HG03378 (cell line): ENCODE results near the gene TSBP1.

Experiments
- ATAC-seq: cut with Tn5 transposase; IDR thresholded peaks from one replicate; pipeline ENCODE4 v1.9.1; 2021; ENCODE audit warnings: mild to moderate bottlenecking, moderate library complexity; ENCODE audit not compliant: unreplicated experiment

Gene TSBP1, protein sequence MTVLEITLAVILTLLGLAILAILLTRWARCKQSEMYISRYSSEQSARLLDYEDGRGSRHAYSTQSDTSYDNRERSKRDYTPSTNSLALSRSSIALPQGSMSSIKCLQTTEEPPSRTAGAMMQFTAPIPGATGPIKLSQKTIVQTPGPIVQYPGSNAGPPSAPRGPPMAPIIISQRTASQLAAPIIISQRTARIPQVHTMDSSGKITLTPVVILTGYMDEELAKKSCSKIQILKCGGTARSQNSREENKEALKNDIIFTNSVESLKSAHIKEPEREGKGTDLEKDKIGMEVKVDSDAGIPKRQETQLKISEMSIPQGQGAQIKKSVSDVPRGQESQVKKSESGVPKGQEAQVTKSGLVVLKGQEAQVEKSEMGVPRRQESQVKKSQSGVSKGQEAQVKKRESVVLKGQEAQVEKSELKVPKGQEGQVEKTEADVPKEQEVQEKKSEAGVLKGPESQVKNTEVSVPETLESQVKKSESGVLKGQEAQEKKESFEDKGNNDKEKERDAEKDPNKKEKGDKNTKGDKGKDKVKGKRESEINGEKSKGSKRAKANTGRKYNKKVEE

DNA sequence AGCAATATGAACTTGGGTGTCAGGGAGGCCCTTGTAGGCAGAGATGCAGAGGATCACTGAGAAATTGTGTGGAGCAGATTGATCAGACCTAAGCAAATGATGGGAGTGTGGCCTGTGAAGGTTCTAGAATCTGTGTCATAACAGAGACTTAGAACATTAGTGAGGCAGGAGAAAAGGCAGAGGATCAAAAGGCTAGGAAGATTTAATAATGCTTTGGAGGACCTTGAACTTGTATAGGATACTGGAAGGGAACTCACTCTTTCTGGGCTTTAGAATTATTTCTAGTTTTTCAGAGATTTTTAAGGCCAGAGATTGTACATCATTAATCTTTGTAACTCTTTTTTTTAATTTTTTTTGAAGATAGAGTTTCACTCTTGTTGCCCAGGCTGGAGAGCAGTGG lies at the start of gene TSBP1:
Gene TSBP1, minus strand, starts transcription at position 101 of the 400 bp plus-strand sequence. CDS start 197 bp downstream, outside the sequence.
- no peak for ATAC-seq

DNA sequence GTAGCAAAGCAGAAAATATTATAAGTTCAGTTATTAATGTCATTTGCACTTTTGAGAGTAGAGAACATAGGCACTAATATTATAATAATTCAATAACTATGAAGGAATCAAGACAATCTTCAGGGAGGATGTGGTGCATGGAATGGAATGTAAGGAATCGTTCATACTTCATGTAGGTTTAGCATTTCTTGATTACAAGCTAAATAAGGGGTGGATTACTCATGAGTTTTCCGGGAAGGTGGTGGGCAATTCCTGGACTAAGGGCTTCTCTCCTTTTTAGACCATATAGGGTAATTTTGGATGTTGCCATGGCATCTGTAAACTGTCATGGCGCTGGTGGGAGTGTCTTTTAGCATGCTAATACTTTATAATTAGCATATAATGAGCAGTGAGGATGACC lies 44.3 kb upstream of the TSBP1 start:
- no peak for ATAC-seq

DNA sequence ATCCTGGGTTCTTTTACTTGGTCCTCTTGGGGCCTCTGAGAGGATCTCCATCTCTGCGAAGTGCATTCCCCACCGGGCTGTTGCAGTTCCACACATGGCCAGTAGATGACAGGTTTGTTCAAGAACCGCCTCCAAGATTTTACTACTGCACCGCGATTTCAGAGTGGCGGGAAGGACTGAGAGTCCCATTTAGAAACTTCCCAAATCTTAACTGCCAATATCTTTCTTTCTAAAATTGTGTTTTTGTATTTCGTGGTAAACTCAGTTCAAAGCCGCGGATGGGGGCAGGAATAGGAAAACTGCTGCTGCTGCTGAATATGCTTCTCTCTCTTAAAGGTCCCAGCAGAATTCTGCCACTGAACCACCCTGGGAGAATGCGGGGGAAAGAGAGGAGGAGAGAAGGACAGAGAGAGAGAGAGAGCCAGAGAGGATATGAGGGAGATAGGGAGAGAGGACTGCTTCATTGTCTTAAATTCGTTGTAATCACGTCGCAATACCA lies 43.9 kb upstream of the TSBP1 start:
- ATAC-seq, result no peak

GRCh38 chr6:32413427-32414047 lies 41.8 kb upstream of the TSBP1 start:
- ATAC-seq, result no peak

- ATAC-seq, result no peak
Observed at GRCh38 chr6:32411566-32412327, 40.0 kb upstream of the TSBP1 start.

- no peak for ATAC-seq
Observed at GRCh38 chr6:32410906-32411305, 39.2 kb upstream of the TSBP1 start.

DNA sequence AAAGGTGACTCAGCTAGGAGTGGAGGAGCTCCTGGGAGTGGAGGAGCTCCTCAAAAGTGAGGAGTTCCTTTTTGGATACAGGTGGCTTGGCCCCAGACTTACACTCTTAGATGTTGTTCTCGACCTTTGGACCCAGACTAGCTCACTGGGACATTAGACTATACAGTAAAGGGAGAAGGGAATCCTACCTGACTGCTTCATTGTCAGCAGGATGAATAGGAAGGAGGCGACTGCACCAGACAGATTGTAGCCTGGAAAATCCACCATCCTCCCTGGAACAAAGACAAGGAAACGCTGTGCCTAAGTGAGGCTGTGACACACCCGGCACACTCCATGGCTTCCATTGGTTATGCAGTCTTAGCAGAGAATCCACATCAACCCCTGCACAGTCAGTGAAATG lies 35.2 kb upstream of the TSBP1 start, which contains the start of gene BTNL2:
Gene BTNL2, minus strand, starts transcription at position 325 of the 400 bp plus-strand sequence. Its CDS starts 58 bp downstream, at position 267.
- ATAC-seq, result no peak

DNA sequence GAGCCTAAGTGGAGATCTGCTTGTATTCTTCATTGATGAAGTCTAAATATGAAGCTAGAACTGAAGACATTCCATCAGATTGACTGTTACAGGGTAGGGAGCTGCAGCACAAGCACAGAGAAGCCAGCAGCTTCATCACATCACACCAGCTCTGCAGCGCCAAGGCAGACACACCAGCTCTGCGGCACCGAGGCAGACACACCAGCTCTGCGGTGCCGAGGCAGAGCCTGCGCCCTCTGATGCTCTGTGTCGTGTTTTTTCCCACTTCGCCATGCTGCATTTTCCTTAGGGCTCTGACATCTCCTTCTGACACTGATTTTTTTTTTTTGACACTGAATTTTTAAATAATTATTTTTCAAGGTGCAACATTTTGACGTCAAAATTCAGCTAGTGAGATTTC lies 34.5 kb upstream of the TSBP1 start:
- no peak for ATAC-seq

- no peak for ATAC-seq
Observed at GRCh38 chr6:32405656-32406055, 34.0 kb upstream of the TSBP1 start.

- ATAC-seq, result no peak
Observed at GRCh38 chr6:32402812-32403211, 31.1 kb upstream of the TSBP1 start.

DNA sequence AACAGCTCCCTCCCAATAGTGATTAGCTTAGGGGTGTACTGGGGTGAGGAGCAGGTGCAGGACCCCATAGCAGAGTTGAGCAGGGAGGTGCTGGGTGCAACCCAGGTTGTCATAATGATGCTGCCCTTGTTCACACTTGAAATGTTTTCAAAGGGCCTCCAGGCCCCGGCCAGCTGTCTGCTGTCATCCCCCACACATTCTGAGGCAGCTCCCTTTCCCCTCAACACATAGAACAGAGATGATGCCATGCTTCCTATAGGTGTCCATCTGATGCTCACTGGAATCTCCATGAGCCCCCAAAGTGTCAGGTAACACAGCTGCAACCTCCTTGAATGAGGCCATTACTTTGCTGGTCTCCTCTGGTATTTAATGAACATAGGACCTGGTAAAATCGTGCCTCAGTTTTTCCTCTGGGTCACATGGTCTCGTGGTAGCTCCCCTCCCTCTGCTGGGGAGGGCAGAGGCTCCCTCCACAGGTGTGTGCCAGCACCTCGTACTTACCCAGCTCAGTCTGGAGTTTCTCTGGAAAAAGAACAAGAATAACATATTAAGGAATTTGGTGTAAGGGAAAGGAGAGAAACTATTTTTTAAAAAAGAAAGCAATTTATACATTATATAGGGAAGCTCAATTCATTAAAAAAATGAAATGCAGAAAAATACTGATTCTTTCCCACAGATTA lies 29.7 kb upstream of the TSBP1 start:
- ATAC-seq, result no peak

GRCh38 chr6:32397252-32397920 lies 25.7 kb upstream of the TSBP1 start:
- peak; percentile 70 for ATAC-seq

DNA sequence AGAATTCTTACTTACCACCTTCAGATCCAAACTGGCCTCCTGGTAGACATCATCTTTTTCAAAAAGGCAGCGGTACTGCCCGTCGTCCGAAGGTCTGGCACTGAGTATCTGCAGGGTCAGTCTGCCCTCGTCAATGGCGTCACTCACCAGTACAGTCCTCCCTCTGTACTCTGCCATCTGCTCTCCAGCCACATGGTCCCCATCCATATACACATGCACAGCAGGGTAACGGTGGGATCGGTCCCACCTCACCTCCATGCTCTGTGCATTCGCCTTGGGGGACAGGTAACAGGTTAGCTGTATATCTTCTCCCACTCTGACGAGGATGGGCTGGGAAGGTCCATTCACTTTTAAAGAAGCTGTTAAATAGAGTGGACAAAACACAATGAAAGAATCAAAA lies 24.3 kb upstream of the TSBP1 start:
- no peak for ATAC-seq

DNA sequence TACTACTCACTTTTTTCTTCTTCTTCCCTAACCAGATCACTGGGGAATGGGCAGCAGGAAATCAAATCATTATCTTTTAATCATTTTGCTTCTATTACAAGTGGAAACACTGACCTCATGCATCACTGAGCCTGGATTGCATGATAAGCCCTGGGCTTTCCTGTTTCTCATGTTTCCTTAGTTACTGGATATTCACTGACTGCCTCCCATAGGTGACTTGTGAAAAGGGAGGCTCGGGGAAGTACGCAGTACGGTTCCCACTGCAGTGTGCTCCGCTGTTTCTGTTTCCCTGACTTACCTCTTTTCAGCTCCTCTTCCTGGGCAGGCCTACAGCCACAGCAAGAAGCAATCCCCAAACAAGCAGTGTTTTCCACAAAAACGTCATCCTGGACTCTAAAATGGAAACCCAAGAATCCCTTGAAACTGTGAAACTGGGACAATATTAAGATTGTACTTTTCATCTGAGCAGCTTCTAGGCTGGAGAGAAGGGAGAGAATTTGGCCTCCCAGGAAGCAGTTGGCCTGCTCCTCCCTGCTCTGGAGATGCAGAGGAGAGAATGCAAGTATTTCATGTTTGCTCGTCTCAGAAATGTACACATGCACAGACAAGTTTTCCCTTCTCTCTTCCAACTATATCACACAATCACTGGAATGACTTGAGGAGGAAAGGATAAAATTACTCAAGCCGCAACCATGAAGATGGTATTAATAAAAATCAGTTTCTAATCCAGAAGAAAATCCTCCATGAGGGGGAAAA lies 22.1 kb upstream of the TSBP1 start:
- no peak for ATAC-seq

DNA sequence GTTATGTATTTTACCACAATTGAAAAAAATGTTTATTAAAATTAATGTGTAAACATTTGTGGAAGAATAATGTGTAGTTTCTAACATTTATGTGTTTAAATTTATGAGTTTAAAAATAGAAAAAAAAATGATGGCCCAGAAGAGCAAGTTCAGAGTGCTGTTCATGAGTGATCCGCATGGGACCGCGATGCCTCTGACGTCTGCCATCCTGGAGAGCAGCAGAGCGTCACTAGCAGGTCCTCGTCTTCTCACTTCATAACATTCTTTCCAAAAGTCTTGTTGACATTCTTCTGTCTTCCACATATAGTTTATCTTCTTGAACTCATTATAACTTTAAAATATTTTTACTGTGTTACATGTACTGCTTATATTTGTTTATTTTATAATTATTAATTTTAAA lies 19.8 kb upstream of the TSBP1 start:
- no peak for ATAC-seq

- no peak for ATAC-seq
Observed at GRCh38 chr6:32387589-32388340, 16.1 kb upstream of the TSBP1 start.

DNA sequence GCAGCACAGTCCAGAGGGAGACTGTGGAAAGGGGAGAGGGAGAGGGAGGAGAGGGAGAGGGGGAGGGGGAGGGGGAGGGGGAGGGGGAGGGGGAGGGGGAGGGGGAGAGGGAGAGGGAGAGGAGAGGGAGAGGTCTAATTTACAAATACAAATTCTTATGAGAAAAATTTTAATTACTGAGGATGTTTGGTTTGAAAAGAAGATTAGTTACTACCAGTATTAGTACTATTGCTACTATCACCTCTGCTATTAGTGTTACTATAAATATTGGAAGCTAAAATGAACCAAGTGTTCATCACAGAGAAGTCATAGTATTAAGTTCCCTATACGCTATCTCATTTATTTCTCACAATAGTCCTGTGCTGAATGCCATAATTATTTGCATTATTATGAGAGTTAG lies 14.3 kb upstream of the TSBP1 start:
- ATAC-seq, result no peak

DNA sequence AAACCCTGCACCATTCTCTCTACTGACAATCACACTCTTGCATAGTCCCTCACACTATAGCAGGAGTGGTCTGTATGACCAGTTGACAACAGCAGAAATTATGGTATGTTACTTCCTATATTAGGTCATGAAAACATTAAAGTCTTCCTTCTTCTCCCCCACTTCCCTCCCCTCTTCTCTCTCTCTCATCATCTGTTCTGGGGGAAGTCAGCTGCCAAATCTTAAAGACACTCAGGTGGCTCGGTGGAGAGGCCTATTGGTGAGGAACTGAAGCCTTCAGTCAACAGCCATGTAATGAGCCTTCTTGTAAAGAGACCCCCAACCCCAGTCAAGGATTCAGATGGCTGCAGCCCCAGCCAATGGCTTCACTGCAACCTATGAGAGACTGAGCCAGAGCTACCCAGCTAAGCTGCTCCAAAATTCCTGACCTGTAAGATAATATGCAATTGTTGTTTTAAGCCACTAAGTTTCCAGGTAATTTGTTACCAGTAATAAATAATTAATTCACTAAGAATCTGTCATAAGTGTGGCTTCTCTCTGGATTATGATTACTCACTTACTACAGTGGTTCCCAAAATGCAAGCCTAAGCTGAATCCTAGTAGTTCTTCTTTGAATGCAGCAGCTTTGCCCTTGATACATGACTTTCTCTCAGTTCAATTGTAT lies 11.2 kb upstream of the TSBP1 start:
- no peak for ATAC-seq
